HFFc6 (cell line): ENCODE measurements around the gene TP53TG5. TPM values are rescaled to one million over a fixed set of nuclear protein-coding genes. Genes with fewer than 3 reads are reported as not detected.

Experiments
- DNase-seq: peaks from one replicate; pipeline ENCODE4 v3.0.0-alpha.2; 2018
- H3K27ac Mint-ChIP-seq: 2 replicates; pipeline ENCODE4 v1.8.0; 2020; ENCODE audit warnings: mild to moderate bottlenecking, mixed read lengths
- H3K27me3 Mint-ChIP-seq: 2 replicates; pipeline ENCODE4 v1.8.0; 2021; ENCODE audit warnings: mild to moderate bottlenecking, moderate library complexity, mixed read lengths; ENCODE audit not compliant: insufficient read depth
- H3K36me3 Mint-ChIP-seq: 2 replicates; pipeline ENCODE4 v1.8.0; 2021; ENCODE audit warnings: low read depth, mixed read lengths
- H3K4me1 Mint-ChIP-seq: 2 replicates; pipeline ENCODE4 v1.8.0; 2020; ENCODE audit warnings: low read depth, mixed read lengths
- H3K4me3 Mint-ChIP-seq: 2 replicates; pipeline ENCODE4 v1.8.0; 2020; ENCODE audit warnings: mild to moderate bottlenecking, moderate library complexity, mixed read lengths
- H3K9me3 Mint-ChIP-seq: 2 replicates; pipeline ENCODE4 v1.8.0; 2020; ENCODE audit warnings: mild to moderate bottlenecking, mixed read lengths
- total RNA-seq, 6 experiments: library from RNA; stranded (reverse); fragmentation: NEBNext Ultra II Directional; extraction: Animal tissue kit (Norgen Biotek cat#: 25700); gene quantifications; 2 replicates in 1 of 6; 3 replicates in 5 of 6; pipeline ENCODE4 v1.2.3, GENCODE V29; 2021
- TF ChIP-seq, protein P1 (sequence below): fragments of 200-600 bp; sonication (generic); IDR thresholded peaks from 2 replicates; pipeline ENCODE4 v1.5.0; 2021; ENCODE audit warnings: antibody characterized with exemption, mild to moderate bottlenecking

Gene TP53TG5
- total RNA-seq, 6 experiments from 2014 or later, result not detected

DNA sequence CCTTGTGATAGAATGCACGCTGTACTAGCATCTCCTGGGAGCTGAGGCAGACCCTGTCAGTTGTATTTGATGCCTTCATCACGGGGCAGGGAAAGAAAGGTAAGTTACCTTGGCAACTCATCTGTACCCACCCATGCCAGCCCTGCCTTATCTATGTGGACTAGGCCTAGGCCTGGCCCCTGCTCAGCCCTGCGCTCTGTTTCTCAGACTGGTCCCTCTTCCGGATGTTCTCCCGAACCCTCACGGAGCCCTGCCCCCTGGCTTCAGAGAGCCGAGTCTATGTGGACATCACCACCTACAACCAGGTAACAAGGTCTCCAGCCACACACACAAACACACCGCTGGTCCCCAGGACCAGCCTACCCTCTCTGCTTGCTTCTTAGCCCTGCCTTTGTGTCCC is 42.0 kb upstream of the TP53TG5 start:
- no peaks in the 10 kb centered on the region; the same call in 1 of the 2 replicates for H3K27me3 Mint-ChIP-seq
- peaks cover 12% of the 10 kb centered on the region; the same call in 1 of the 2 replicates for H3K36me3 Mint-ChIP-seq
- TF ChIP-seq, protein P1, sequence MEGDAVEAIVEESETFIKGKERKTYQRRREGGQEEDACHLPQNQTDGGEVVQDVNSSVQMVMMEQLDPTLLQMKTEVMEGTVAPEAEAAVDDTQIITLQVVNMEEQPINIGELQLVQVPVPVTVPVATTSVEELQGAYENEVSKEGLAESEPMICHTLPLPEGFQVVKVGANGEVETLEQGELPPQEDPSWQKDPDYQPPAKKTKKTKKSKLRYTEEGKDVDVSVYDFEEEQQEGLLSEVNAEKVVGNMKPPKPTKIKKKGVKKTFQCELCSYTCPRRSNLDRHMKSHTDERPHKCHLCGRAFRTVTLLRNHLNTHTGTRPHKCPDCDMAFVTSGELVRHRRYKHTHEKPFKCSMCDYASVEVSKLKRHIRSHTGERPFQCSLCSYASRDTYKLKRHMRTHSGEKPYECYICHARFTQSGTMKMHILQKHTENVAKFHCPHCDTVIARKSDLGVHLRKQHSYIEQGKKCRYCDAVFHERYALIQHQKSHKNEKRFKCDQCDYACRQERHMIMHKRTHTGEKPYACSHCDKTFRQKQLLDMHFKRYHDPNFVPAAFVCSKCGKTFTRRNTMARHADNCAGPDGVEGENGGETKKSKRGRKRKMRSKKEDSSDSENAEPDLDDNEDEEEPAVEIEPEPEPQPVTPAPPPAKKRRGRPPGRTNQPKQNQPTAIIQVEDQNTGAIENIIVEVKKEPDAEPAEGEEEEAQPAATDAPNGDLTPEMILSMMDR, result no peak; the same call in 1 of the 2 replicates
- H3K27ac Mint-ChIP-seq, result peak overlapping the region; percentile 95
- no peak for DNase-seq
- H3K9me3 Mint-ChIP-seq, result no peaks in the 10 kb centered on the region
- H3K4me3 Mint-ChIP-seq, result no peak overlapping the region
- peaks cover 49% of the 10 kb centered on the region for H3K4me1 Mint-ChIP-seq

DNA sequence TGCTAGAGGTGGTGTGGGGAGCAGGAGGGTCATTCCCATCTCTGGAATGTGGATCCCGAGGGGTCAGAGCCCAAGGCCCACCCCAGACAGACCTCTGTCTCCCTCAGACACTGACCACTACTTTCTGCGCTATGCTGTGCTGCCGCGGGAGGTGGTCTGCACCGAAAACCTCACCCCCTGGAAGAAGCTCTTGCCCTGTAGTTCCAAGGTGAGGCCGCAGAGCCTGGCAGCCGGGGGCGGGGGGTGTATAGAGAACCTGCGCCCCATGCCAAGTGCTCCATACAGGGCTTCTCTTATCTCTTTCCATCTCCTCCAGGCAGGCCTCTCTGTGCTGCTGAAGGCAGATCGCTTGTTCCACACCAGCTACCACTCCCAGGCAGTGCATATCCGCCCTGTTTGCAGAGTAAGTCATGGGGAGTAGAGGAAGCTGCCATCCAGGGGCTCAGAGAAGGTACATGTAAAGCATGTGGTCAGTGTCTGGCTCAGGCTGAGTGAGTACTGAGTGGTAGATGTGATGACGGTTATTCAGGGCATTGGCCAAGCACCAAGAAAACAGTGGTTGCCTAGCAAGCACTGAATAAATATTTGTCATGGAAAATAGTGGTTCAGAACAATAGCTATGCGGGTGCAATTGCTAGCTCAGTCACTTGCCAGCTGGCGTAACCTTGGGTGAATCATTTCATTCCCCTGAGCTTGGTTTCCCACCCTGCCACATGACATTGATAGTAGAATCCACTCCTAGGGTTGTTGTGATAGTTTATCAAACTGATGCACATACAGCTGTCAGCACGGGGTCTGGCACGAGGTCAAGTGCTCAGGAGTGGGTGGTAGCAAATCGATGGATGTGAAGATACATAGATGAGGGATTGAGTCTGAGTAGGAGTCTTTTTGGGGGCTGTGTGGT is 41.3 kb upstream of the TP53TG5 start:
- Mint-ChIP-seq H3K27me3 (no peaks in the 10 kb centered on the region; the same call in 1 of the 2 replicates), H3K36me3 (peaks cover 12% of the 10 kb centered on the region; the same call in 1 of the 2 replicates), H3K4me3 (peak overlapping the region; percentile 47), H3K9me3 (no peaks in the 10 kb centered on the region), H3K4me1 (peaks cover 56% of the 10 kb centered on the region), H3K27ac (peak overlapping the region; percentile 95)
- TF ChIP-seq, protein P1, result no peak
- DNase-seq, result peak; percentile 99

DNA sequence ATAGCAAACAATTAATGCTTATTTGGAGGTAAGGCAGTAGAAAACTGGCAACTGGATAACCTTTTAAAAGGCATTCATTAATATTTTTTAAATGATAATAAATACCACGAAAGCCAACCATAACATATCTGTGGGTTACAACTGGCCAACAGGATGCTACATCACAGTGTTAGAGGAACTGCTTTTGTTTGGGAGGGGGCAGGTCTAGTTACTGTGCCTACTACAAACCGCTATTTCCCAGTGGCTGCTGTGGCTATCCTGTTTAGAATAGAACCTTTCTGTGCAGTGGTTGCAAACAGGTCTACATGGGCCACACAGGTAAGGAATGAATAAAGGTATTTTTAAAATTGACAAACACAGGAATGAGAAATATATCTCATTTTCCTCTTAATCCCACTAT is 38.8 kb upstream of the TP53TG5 start:
- DNase-seq, result no peak
- TF ChIP-seq, protein P1, result no peak
- Mint-ChIP-seq H3K9me3 (no peaks in the 10 kb centered on the region), H3K36me3 (peaks cover 12% of the 10 kb centered on the region; the same call in 1 of the 2 replicates), H3K4me1 (peaks cover 59% of the 10 kb centered on the region), H3K27me3 (no peaks in the 10 kb centered on the region; the same call in 1 of the 2 replicates), H3K27ac (peak overlapping the region; percentile 96), H3K4me3 (peak overlapping the region; percentile 95)

DNA sequence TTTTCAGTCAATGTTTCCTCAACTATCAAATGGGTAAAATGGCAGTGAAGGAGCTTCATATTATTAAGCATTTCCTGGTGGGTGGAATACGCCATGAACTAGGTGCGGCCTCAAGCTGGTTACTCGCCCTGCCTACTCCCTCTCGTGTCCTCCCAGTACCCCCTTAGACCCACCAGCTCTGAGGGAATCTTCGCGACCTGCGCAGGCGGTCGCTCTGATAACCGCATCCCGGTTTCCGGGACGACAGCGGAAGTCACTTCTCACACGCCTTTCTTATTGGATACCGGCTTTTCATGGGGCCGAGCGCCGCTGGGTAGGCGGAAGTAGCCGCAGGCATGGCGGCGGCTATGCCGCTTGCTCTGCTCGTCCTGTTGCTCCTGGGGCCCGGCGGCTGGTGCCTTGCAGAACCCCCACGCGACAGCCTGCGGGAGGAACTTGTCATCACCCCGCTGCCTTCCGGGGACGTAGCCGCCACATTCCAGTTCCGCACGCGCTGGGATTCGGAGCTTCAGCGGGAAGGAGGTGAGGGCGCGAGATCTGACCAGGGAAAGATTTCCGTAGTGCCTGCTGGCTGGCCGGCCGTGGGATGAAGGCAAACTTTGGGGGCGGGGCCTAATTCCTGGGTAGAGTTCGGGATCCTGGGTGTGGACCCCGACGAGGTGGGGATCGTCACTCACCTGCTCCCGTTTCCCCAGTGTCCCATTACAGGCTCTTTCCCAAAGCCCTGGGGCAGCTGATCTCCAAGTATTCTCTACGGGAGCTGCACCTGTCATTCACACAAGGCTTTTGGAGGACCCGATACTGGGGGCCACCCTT is 37.9 kb upstream of the TP53TG5 start, which contains the start of gene PIGT:
TSS of gene PIGT (plus strand) at position 320 of the 816 bp plus-strand sequence. CDS start at position 336, 16 bp downstream.
- Mint-ChIP-seq H3K9me3 (no peaks in the 10 kb centered on the region), H3K4me3 (peak within 1 kb of the TSS; percentile 95), H3K27ac (peak within 1 kb of the TSS; percentile 96), H3K4me1 (peaks cover 59% of the 10 kb centered on the region), H3K27me3 (no peaks in the 10 kb centered on the region; the same call in 1 of the 2 replicates), H3K36me3 (peaks cover 12% of the 10 kb centered on the region; the same call in 1 of the 2 replicates)
- DNase-seq, result peak; percentile 79
- TF ChIP-seq, protein P1, result no peak

DNA sequence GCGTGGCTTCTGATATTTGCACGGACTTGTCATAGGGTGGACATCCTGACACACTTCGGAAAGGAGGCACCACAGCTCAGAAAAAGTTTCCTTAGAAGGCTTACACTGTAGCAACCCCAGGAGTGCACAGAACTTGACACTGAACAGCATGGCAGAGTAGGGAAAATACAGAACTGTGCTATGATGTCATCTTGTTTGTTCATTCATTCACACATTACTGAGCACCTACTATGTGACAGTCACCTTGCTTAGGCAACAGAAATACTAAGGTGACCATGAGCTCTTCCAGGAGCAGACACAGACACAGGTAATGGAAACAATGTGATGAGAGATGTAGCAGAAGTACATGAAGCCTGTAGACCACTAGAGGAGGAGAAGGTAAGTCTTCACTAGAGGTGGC is 35.4 kb upstream of the TP53TG5 start:
- Mint-ChIP-seq H3K4me1 (peaks cover 38% of the 10 kb centered on the region), H3K9me3 (no peaks in the 10 kb centered on the region), H3K27me3 (no peaks in the 10 kb centered on the region; the same call in 1 of the 2 replicates), H3K36me3 (no peaks in the 10 kb centered on the region), H3K27ac (no peak overlapping the region), H3K4me3 (no peak overlapping the region)
- TF ChIP-seq, protein P1, result no peak
- DNase-seq, result no peak
